OCI-LY3 (cell line): ENCODE measurements around the gene ZNF496.

Experiments
- CTCF ChIP-seq: fragments of 200-600, 300-600 bp; sonication (generic); IDR thresholded peaks from 2 replicates; pipeline ENCODE4 v1.5.1; 2014; ENCODE audit warnings: antibody characterized with exemption, low read length, low read depth
- EZH2phosphoT487 ChIP-seq: fragments of 200-600 bp; shearing (Covaris generic); IDR thresholded peaks from 2 replicates; pipeline ENCODE4 v1.6.1; 2018; ENCODE audit warnings: antibody characterized with exemption, mixed run types, low read depth

- TF ChIP-seq CTCF (no peak), EZH2phosphoT487 (no peak)
Observed at GRCh38 chr1:247269133-247269532, 62.5 kb downstream of the ZNF496 start.
